Bronchial epithelial cell (primary cell): Measurements from ENCODE around the gene PDHA1. TPM values are rescaled to one million over a fixed set of nuclear protein-coding genes. Genes with fewer than 3 reads are reported as not detected.

Source experiments
- DNase-seq: peaks from one replicate; pipeline ENCODE4 v3.0.0-alpha.2; 2010; ENCODE audit warnings: low read depth
- FAIRE-seq: peaks from 2 replicates; lab custom pipeline; 2011; peaks lifted over from hg19 to GRCh38; lab: Jason Lieb, UNC
- H3K27me3 ChIP-seq: 2 replicates; pipeline ENCODE4 v1.5.1; 2011; ENCODE audit warnings: low read length; ENCODE audit not compliant: control insufficient read depth, insufficient read depth
- H3K36me3 ChIP-seq: 2 replicates; pipeline ENCODE4 v1.5.1; 2011; ENCODE audit warnings: low read length; ENCODE audit not compliant: control insufficient read depth, insufficient read depth
- H3K4me3 ChIP-seq: 2 replicates; pipeline ENCODE4 v1.5.1; 2011; ENCODE audit warnings: mild to moderate bottlenecking, low read depth, low read length, control low read depth
- total RNA-seq: library from RNA; depleted of rRNA; stranded (reverse); fragments of >200 nt; gene quantifications from 2 replicates; pipeline ENCODE4 v1.2.1, GENCODE V29; 2014
- TF ChIP-seq, protein P1 (sequence below): IDR thresholded peaks from 2 replicates; pipeline ENCODE4 v1.5.1; 2011; ENCODE audit warnings: mild to moderate bottlenecking, moderate library complexity, low read length, control low read depth, inconsistent platforms; ENCODE audit not compliant: insufficient read depth, severe bottlenecking

Gene PDHA1
- total RNA-seq: 87.9 and 182 TPM in 2 replicates

DNA sequence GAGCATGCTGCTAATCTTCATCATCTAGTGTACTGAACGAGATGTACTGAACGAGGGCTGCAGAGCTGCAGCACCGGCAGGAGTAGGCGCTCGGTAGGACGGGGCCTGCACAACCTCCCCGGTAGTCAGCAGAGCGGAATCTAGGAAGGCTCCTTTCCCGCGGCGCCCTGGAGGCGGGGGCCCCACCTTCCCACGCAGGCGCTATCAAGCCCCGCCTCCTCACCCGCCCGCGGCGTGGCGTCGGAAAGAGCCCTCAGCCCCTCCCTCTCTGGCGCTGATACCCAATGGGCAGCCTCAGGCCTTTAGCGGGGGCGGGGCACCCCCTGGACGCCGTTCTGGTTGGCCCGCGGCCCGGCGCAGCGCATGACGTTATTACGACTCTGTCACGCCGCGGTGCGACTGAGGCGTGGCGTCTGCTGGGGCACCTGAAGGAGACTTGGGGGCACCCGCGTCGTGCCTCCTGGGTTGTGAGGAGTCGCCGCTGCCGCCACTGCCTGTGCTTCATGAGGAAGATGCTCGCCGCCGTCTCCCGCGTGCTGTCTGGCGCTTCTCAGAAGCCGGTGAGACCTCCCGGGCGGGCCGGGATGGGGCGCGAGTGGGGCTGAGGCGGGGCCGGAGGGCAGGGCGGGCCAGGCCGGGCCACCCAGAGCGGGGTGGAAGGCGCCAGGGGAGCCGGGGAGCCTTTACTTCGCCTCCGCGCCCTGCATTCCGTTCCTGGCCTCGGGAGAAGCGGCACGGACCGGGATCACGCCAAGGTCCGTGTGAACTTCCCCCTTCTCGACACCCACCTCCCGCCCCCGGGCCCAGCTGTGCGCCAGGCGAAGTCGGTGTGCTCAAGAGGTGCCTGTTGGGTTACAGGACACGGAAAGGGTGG, at the start of gene PDHA1:
Gene PDHA1 (plus strand): TSS at position 393 of the 874 bp plus-strand sequence. CDS start 111 bp downstream, at position 504.
- DNase-seq (peak; percentile 75), FAIRE-seq (no peak)
- no peaks in the 10 kb centered on the region for H3K27me3 ChIP-seq
- H3K4me3 ChIP-seq: peak within 1 kb of the TSS; percentile 78
- TF ChIP-seq, protein P1, sequence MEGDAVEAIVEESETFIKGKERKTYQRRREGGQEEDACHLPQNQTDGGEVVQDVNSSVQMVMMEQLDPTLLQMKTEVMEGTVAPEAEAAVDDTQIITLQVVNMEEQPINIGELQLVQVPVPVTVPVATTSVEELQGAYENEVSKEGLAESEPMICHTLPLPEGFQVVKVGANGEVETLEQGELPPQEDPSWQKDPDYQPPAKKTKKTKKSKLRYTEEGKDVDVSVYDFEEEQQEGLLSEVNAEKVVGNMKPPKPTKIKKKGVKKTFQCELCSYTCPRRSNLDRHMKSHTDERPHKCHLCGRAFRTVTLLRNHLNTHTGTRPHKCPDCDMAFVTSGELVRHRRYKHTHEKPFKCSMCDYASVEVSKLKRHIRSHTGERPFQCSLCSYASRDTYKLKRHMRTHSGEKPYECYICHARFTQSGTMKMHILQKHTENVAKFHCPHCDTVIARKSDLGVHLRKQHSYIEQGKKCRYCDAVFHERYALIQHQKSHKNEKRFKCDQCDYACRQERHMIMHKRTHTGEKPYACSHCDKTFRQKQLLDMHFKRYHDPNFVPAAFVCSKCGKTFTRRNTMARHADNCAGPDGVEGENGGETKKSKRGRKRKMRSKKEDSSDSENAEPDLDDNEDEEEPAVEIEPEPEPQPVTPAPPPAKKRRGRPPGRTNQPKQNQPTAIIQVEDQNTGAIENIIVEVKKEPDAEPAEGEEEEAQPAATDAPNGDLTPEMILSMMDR: no peak
- H3K36me3 ChIP-seq: no peaks in the 10 kb centered on the region

DNA sequence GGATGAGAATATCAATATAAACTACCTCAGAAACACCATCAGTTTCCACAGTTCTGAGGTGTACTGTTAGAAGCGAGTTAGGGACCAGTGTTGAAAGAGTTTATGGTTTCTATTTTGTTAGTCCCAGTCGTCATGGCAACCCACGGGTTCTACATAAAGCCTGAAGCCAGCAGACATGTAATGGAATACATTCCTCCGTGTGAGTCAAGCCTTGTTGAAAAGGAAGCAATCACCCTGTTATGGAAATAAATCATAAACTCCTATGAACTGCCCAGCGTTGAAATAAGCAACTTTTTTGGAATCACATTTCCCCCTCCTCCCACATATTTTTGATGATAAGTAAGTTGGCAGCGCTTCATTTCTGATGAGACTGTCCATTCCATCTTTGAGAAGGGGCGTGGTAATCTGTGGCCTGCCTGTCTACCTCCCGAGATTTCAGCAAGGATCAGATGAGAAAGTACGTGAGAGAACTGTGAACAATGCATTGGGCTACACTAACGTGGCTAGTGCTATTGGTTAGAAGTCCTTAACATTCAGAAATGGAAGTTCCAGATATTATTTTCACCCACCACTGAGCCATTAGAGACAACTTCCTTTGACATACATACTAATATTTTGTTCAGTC, 40.4 kb upstream of the PDHA1 start:
- no peak for FAIRE-seq

DNA sequence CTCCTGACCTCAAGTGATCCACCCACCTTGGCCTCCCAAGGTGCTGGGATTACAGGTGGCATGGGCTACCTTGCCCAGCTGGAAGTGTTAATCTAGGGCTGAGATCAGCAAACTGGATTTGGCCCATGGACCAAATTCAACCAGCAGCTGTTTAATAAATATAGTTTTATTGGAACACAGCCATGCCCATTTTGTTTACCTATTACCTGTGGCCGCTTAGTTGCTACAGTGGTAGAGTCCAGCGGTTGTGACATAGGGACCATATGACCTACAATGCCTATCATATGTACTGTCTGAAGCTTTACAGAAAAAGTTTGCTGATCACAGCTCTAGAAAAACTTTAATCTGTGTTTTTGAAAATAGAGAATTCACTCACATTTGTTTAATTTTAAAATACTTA, 17.2 kb upstream of the PDHA1 start:
- FAIRE-seq (no peak), DNase-seq (no peak)
- Histone ChIP-seq H3K27me3 (no peaks in the 10 kb centered on the region), H3K4me3 (no peak overlapping the region), H3K36me3 (no peaks in the 10 kb centered on the region)
- TF ChIP-seq, protein P1: no peak

More for the DNA sequence above, 40.4 kb upstream of the PDHA1 start:
- peak; percentile 10 for DNase-seq
- H3K27me3 ChIP-seq: no peaks in the 10 kb centered on the region
- H3K36me3 ChIP-seq: no peaks in the 10 kb centered on the region
- no peak overlapping the region for H3K4me3 ChIP-seq
- TF ChIP-seq, protein P1: no peak

DNA sequence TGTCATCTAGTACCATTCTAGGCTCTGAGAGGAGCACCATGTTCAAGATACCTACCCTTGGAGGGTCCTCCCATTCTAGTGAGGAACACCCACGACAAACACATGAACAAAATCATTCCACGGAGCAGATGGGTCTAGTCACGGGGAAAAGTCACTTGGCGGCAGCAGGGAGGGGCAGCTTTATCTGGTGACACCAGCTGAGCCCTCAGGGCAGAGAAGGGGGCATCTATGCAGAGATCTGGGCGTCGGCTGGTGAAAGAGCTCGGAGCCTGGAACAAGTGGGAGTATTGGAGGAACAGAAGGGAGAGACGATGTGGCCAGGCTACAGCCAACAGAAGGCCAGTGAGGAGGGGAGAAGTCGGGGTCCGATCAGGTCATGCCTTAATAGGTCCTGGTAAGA, 11.9 kb upstream of the PDHA1 start:
- Histone ChIP-seq H3K36me3 (no peaks in the 10 kb centered on the region), H3K4me3 (no peak overlapping the region), H3K27me3 (no peaks in the 10 kb centered on the region)
- DNase-seq (no peak), FAIRE-seq (no peak)
- TF ChIP-seq, protein P1: no peak

DNA sequence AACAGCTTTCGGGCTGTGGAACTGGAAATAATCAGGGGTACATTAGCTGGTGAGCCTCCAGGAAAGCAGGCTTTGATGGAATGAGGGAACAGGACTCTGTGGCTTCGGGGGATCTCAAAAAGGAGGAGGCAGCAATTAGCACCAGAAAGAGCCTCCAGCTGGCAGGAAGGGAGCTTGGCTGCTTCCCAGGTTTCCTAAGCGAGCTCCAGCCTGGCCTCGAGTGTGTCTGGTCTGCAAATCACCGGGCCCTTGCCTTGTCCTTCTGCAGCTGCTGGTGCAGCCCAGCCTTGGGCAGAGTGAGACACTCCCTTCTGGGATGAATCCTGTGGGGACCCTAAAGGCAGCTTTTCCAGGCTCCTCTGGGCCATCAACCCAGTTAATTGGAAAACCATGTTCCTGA, 10.7 kb upstream of the PDHA1 start:
- DNase-seq (no peak), FAIRE-seq (no peak)
- H3K4me3 ChIP-seq: no peak overlapping the region
- no peaks in the 10 kb centered on the region for H3K27me3 ChIP-seq
- no peaks in the 10 kb centered on the region for H3K36me3 ChIP-seq
- TF ChIP-seq, protein P1: no peak
